Thyroid gland (tissue), 4 donors: ENCODE results near the gene ERCC6L2.

Experiments used
- POLR2A ChIP-seq, 2 donors: fragments of 450-650 bp; IDR thresholded peaks; one replicate each; pipeline ENCODE4 v1.6.1; 2017; ENCODE audit warnings: antibody characterized with exemption in 2 of 2, mild to moderate bottlenecking in 2 of 2, moderate library complexity in 1 of 2
- TF ChIP-seq, protein P1 (sequence below), 6 experiments: fragments of 200-600 bp in 3 of 6; fragments of 450-650 bp in 3 of 6; sonication (generic) in 3 of 6; IDR thresholded peaks; one replicate each; pipeline ENCODE4 v1.5.1; 2016 to 2019; ENCODE audit warnings: antibody characterized with exemption in 6 of 6, mild to moderate bottlenecking in 2 of 6, inconsistent platforms in 1 of 6, moderate library complexity in 1 of 6

- no peak for TF ChIP-seq POLR2A (IDR thresholded peaks at IDR 0.05)
- TF ChIP-seq, protein P1, sequence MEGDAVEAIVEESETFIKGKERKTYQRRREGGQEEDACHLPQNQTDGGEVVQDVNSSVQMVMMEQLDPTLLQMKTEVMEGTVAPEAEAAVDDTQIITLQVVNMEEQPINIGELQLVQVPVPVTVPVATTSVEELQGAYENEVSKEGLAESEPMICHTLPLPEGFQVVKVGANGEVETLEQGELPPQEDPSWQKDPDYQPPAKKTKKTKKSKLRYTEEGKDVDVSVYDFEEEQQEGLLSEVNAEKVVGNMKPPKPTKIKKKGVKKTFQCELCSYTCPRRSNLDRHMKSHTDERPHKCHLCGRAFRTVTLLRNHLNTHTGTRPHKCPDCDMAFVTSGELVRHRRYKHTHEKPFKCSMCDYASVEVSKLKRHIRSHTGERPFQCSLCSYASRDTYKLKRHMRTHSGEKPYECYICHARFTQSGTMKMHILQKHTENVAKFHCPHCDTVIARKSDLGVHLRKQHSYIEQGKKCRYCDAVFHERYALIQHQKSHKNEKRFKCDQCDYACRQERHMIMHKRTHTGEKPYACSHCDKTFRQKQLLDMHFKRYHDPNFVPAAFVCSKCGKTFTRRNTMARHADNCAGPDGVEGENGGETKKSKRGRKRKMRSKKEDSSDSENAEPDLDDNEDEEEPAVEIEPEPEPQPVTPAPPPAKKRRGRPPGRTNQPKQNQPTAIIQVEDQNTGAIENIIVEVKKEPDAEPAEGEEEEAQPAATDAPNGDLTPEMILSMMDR (IDR thresholded peaks at IDR 0.05) = no peak
Measured at GRCh38 chr9:95981761-95982390, 106.4 kb downstream of the ERCC6L2 start.
